IPS-18a (cell line): Measurements from ENCODE around the gene KMT2C.
"Not testable (repeated sequence)": the region's sequence is repeated elsewhere in the genome, so short reads cannot be mapped to it uniquely, and the experiment has no call there.

Experiments used
- H3K27ac ChIP-seq: one replicate; pipeline ENCODE4 v1.5.1; 2013; ENCODE audit warnings: low read length
- H3K27me3 ChIP-seq: one replicate; pipeline ENCODE4 v1.6.1; 2013; ENCODE audit warnings: mild to moderate bottlenecking, low read length; ENCODE audit not compliant: control insufficient read depth, insufficient read depth
- H3K36me3 ChIP-seq: one replicate; pipeline ENCODE4 v1.6.1; 2013; ENCODE audit warnings: low read depth, low read length; ENCODE audit not compliant: control insufficient read depth
- H3K4me1 ChIP-seq: one replicate; pipeline ENCODE4 v1.6.1; 2013; ENCODE audit warnings: low read depth, low read length; ENCODE audit not compliant: control insufficient read depth
- H3K4me3 ChIP-seq: one replicate; pipeline ENCODE4 v1.5.1; 2013; ENCODE audit warnings: low read length
- H3K9ac ChIP-seq: one replicate; pipeline ENCODE4 v1.6.1; 2013; ENCODE audit warnings: mild to moderate bottlenecking, low read length, moderate library complexity
- H3K9me3 ChIP-seq: one replicate; pipeline ENCODE4 v1.6.1; 2013; ENCODE audit warnings: low read depth, low read length; ENCODE audit not compliant: control insufficient read depth

The KMT2C gene

DNA sequence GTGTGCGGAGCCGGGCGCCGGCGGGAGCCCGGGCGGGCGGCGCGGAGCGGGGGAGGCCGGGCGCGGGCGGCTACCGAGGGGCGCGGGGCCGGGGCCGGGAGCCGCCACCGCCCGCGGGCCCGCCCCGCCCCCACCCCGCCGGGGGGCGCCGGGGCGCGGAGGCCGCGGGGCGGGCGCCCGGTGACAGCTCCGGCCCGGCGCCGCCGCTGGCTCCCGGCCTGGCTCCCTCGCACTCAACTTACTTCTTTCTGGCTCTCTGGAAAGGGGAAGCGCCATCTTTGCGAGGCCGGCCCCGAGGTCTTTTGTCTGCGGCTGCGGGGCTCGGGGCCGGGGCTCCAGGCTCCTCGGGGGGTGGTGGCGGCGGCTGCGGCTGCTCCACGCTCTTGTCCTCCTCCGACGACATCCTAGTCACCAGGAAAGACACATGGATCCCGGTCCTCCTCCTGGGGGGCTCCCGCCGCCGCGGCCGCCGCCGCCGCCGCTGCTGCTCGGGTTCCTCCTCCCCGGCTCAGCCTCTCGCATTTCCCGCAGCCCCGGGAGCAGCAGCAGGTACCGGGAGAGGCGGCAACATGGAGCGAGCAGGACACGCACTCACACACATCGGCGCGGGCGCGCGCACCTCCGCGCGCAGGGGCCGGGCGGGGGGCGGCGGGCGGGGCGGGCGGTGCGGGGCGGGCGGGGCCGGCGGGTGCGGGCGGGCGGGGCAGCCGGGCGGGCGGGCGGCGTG lies at the start of gene KMT2C:
KMT2C (minus strand) TSS at position 620 of the 727 bp plus-strand sequence; CDS start at position 403, 217 bp downstream.
- H3K36me3 ChIP-seq, result no peaks in the 10 kb centered on the region

DNA sequence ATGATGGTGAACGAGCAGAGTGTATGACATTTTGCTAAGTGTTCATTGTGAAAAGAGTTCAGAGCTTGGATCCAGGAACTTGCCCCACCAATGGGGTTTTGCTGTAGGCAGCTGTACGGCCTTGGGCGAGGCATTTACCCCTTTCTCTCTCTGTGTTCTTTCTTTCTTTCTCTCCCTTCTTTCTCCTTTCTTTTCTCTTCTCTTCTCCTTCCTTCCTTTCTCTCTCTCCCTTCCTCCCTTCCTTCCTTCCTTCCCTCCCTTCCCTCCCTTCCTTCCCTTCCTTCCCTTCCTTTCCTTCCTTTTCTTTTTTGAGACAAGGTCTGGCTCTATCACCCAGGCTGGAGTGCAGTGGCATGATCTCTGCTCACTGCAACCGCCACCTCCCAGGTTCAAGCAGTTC lies 45.3 kb upstream of the KMT2C start:
- Histone ChIP-seq H3K27me3 (no peaks in the 10 kb centered on the region), H3K9ac (no peak overlapping the region), H3K4me3 (no peak overlapping the region), H3K27ac (no peak overlapping the region), H3K36me3 (no peaks in the 10 kb centered on the region), H3K9me3 (no peaks in the 10 kb centered on the region), H3K4me1 (no peaks in the 10 kb centered on the region)

More for the DNA sequence above, at the start of gene KMT2C:
- peak within 1 kb of the TSS; percentile 81 for H3K4me3 ChIP-seq
- H3K9me3 ChIP-seq, result no peaks in the 10 kb centered on the region
- H3K4me1 ChIP-seq, result peaks cover 12% of the 10 kb centered on the region
- peak within 1 kb of the TSS; percentile 58 for H3K9ac ChIP-seq
- peaks cover 23% of the 10 kb centered on the region for H3K27me3 ChIP-seq
- H3K27ac ChIP-seq, result no peak within 1 kb of the TSS

DNA sequence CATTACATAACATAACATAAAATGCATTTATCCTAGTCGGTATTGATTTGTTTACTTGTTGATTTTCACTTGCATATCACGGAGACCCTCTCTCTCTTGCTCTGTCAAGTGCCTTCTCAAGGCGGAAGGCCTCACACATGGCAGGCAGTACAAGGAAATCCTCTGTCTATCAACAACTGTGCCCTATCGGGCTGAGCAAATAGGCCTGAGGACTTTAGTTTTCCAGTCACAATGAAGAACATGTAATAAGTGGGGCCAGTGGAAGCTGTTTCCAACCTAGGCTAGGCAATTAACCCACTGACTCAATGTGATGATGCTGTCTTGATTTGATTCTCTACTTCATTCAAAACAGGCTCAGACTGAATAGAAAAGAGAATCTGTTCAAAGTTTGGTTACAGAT lies 44.9 kb upstream of the KMT2C start:
- Histone ChIP-seq H3K36me3 (no peaks in the 10 kb centered on the region), H3K4me1 (no peaks in the 10 kb centered on the region), H3K9me3 (no peaks in the 10 kb centered on the region), H3K9ac (no peak overlapping the region), H3K4me3 (no peak overlapping the region), H3K27ac (no peak overlapping the region), H3K27me3 (no peaks in the 10 kb centered on the region)

DNA sequence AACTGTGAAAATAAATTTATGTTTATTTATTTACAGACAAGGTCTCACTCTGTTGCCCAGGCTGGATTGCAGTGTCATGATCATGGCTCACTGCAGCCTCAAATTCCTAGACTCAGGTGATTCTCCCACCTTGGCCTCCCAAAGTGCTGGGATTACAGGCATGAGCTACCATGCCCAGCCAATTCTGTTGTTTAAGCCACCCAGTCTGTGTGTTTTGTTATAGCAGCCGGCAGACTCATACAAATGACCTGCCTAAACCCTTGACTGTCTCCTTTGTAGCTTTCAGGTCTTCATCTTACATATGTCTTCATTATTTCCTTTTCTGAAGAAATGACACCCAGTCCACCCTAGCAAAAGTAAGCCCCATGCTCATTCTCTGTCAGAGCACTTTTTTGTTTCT lies 43.8 kb upstream of the KMT2C start:
- Histone ChIP-seq H3K9ac (no peak overlapping the region), H3K27ac (no peak overlapping the region), H3K27me3 (no peaks in the 10 kb centered on the region), H3K4me1 (no peaks in the 10 kb centered on the region), H3K9me3 (no peaks in the 10 kb centered on the region), H3K36me3 (no peaks in the 10 kb centered on the region), H3K4me3 (no peak overlapping the region)

DNA sequence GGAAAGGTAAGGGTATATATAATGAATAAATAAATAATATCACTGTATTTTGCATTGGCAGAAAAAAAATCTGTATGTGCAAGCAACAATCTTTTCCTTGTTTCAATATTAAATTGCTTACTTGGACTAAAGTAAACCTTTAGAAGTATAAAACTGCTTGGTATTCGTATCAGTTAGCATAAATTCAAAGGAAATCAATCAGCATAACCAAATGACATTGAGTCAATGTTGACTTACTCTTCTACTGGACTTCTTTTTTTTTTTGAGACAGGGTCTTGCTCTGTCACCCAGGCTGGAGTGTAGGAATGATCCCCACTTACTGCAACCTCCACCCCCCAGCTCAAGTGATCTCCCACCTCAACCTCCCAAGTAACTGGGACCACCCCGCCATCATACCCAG lies 42.3 kb upstream of the KMT2C start:
- Histone ChIP-seq H3K4me1 (no peaks in the 10 kb centered on the region), H3K27me3 (no peaks in the 10 kb centered on the region), H3K9ac (no peak overlapping the region), H3K36me3 (no peaks in the 10 kb centered on the region), H3K4me3 (no peak overlapping the region), H3K9me3 (no peaks in the 10 kb centered on the region), H3K27ac (no peak overlapping the region)

DNA sequence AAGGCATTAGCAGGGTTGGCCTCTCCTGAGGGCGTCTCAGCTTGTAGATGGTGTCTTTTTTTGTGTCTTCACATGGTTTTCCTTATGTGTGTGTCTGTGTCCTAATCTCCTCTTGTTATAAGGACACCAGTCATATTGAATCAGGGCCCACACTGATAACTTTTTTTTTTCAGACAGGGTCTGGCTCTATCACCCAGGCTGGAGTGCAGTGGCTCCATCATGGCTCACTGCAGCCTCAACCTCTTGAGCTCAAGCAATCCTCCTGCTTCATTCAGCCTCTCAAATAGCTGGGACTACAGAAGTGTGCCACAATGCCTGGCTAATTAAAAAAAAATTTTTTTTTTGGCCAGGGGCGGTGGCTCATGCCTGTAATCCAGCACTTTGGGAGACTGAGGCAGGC lies 41.3 kb upstream of the KMT2C start:
- H3K27ac ChIP-seq, result no peak overlapping the region
- H3K4me1 ChIP-seq, result no peaks in the 10 kb centered on the region
- H3K9ac ChIP-seq, result no peak overlapping the region
- no peak overlapping the region for H3K4me3 ChIP-seq
- H3K9me3 ChIP-seq, result no peaks in the 10 kb centered on the region
- no peaks in the 10 kb centered on the region for H3K36me3 ChIP-seq
- no peaks in the 10 kb centered on the region for H3K27me3 ChIP-seq

DNA sequence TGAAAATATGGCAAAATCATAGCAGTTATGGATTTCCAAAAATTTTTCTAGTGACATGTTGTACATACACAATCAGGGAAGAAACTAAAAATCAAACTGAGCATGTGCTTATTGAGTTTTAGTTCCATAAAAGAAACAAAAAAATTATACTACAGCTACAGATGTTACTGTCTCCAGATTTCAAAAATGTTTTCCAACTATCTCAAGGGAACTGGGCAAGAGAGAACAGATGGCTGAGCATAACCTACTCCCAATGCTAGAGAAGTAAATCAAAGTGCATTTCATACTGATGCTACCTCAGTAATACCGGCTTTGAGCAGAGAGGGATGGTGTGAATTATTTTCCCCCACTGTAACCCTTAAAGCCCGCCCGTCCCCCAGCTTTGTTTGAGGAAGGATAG lies 40.7 kb upstream of the KMT2C start:
- no peak overlapping the region for H3K9ac ChIP-seq
- no peaks in the 10 kb centered on the region for H3K36me3 ChIP-seq
- H3K9me3 ChIP-seq, result peaks cover 1% of the 10 kb centered on the region
- no peaks in the 10 kb centered on the region for H3K4me1 ChIP-seq
- H3K27me3 ChIP-seq, result no peaks in the 10 kb centered on the region
- no peak overlapping the region for H3K4me3 ChIP-seq
- no peak overlapping the region for H3K27ac ChIP-seq

DNA sequence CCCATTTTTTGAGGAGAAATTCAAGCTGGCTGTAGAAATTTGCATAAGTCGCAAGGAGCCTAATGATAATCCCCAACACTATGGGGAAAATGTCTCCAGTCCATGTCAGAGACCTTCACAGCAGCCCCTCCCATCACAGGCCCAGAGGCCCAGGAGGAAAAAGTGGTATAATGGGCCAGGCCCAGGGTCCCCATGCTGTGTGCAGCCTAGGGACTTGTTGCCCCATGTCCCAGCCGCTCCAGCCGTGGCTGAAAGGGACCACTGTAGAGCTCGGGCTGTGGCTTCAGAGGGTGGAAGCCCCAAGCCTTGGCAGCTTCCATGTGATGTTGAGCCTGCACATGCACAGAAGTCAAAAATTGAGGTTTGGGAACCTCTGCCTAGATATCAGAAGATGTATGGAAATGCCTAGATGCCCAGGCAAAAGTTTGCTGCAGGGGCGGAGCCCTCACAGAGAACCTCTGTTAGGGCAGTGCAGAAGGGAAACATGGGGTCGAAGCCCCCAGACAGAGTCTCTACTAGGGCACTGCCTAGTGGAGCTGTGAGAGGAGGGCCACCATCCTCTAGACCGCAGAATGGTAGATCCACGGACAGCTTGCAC lies 35.3 kb upstream of the KMT2C start:
- H3K4me3 ChIP-seq, H3K27me3 ChIP-seq, H3K4me1 ChIP-seq, H3K36me3 ChIP-seq, H3K9me3 ChIP-seq, H3K27ac ChIP-seq, H3K9ac ChIP-seq: not testable (repeated sequence)

DNA sequence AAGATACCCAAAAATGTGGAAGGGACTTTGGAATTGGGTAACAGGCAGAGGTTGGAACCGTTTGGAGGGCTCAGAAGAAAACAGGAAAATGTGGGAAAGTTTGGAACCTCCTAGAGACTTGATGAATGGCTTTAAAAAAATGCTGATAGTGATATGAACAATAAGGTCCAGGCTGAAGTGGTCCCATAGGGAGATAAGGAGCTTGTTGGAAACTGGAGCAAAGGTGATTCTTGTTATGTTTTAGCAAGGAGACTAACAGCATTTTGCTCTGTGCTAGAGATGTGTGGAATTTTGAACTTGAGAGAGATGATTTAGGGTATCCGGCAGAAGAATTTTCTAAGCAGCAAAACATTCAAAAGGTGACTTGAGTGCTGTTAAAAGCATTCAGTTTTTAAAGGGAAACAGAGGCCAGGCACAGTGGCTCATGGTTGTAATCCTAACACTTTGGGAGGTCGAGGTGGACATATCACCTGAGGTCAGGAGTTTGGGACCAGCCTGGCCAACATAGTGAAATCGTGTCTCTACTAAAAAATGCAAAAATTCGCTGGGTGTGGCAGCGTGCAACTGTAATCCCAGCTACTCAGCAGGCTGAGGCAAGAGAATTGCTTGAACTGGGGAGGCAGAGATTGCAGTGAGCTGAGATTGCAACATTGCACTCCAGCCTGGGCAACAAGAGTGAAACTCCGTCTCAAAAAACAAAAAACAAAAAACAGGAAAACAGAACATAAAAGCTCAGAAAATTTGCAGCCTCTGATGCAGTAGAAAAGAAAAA lies 34.6 kb upstream of the KMT2C start:
- H3K9me3 ChIP-seq, H3K36me3 ChIP-seq, H3K9ac ChIP-seq, H3K27ac ChIP-seq, H3K4me3 ChIP-seq, H3K27me3 ChIP-seq, H3K4me1 ChIP-seq: not testable (repeated sequence)

DNA sequence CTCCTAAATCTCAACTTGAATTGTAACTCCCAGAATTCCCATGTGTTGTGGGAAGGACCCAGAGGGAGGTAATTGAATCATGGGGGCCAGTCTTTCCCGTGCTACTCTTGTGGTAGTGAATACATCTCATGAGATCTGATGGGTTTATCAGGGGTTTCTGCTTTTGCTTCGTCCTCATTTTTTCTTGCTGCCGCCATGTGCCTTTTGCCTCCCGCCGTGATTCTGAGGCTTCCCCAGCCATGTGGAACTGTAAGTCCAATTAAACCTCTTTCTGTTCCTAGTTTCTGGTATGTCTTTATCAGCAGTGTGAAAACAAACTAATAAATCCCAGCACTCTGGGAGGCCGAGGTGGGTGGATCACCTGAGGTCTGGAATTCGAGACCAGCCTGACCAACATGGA lies 33.8 kb upstream of the KMT2C start:
- H3K4me3 ChIP-seq, H3K27ac ChIP-seq, H3K9ac ChIP-seq, H3K9me3 ChIP-seq, H3K36me3 ChIP-seq, H3K27me3 ChIP-seq, H3K4me1 ChIP-seq: not testable (repeated sequence)

DNA sequence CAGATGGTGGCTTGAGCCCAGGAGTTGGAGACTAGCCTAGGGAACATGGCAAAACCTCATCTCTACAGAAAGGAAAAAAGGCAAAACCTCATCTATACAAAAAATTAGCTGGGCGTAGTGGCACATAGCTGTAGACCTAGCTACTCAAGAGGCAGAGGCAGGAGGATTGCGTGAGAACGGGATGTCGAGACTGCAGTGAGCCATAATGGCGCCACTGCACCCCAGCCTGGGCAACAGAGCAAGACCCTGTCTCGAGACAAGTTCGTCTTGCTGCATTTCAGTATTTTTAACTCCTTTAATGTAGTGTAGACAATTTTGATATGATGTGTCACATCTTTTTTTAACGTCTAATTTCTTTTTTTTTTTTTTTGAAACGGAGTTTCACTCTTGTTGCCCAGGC lies 31.4 kb upstream of the KMT2C start:
- H3K4me1 ChIP-seq, result peaks cover 5% of the 10 kb centered on the region
- peaks cover 8% of the 10 kb centered on the region for H3K27me3 ChIP-seq
- no peak overlapping the region for H3K4me3 ChIP-seq
- peaks cover 8% of the 10 kb centered on the region for H3K9me3 ChIP-seq
- no peak overlapping the region for H3K27ac ChIP-seq
- H3K9ac ChIP-seq, result no peak overlapping the region
- no peaks in the 10 kb centered on the region for H3K36me3 ChIP-seq

DNA sequence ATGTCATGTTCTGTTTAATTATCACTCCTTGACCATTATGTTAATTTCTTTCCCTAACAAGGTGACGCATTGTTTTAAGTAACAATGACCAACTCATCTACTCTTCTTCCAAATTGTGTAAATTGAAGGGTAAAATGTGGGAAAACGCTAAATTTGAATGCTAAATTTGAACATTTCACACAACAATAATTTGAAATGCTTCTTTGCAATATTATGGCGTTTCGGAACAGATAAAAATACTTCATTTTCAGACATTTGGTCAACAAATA lies 29.2 kb upstream of the KMT2C start:
- H3K4me1 ChIP-seq, result peaks cover 7% of the 10 kb centered on the region
- no peak overlapping the region for H3K27ac ChIP-seq

More for the DNA sequence above, 29.2 kb upstream of the KMT2C start:
- peaks cover 8% of the 10 kb centered on the region for H3K27me3 ChIP-seq
- peak overlapping the region; percentile 77 for H3K9ac ChIP-seq
- no peaks in the 10 kb centered on the region for H3K9me3 ChIP-seq
- H3K36me3 ChIP-seq, result no peaks in the 10 kb centered on the region
- peak overlapping the region; percentile 80 for H3K4me3 ChIP-seq
